Neuronal stem cell (in vitro differentiated cells): ENCODE measurements around the gene WWOX.

ENCODE experiments used
- DNase-seq: peaks from one replicate; pipeline ENCODE4 v3.0.0-alpha.2; 2013; ENCODE audit warnings: low spot score
- H2AFZ ChIP-seq: one replicate; pipeline ENCODE4 v1.6.1; 2013; ENCODE audit warnings: mild to moderate bottlenecking, low read length, inconsistent platforms
- H2AK5ac ChIP-seq: 2 replicates; pipeline ENCODE4 v1.6.1; 2013; ENCODE audit warnings: low read depth, mild to moderate bottlenecking, inconsistent platforms, low read length, moderate library complexity, mixed read lengths
- H2BK120ac ChIP-seq: 2 replicates; pipeline ENCODE4 v1.6.1; 2013; ENCODE audit warnings: low read depth, mild to moderate bottlenecking, inconsistent platforms, low read length, moderate library complexity, mixed read lengths
- H2BK12ac ChIP-seq: one replicate; pipeline ENCODE4 v1.6.1; 2013; ENCODE audit warnings: low read length, inconsistent platforms
- H2BK15ac ChIP-seq: 2 replicates; pipeline ENCODE4 v1.6.1; 2013; ENCODE audit warnings: mild to moderate bottlenecking, low read length, inconsistent platforms, mixed read lengths
- H2BK5ac ChIP-seq: one replicate; pipeline ENCODE4 v1.6.1; 2013; ENCODE audit warnings: inconsistent platforms, mild to moderate bottlenecking, low read length, moderate library complexity
- H3K14ac ChIP-seq: one replicate; pipeline ENCODE4 v1.6.1; 2013; ENCODE audit warnings: low read length, inconsistent platforms
- H3K18ac ChIP-seq: 2 replicates; pipeline ENCODE4 v1.6.1; 2013; ENCODE audit warnings: low read length, inconsistent platforms
- H3K23ac ChIP-seq: 2 replicates; pipeline ENCODE4 v1.6.1; 2013; ENCODE audit warnings: low read depth, mild to moderate bottlenecking, mixed read lengths, low read length, inconsistent platforms; ENCODE audit not compliant: poor library complexity
- H3K27ac ChIP-seq: replicated peaks from 3 replicates; pipeline ENCODE4 v1.5.1; 2013; ENCODE audit warnings: low read length, inconsistent platforms
- H3K27me3 ChIP-seq, 3 experiments: 2 replicates each; pipeline ENCODE4 v1.6.1; 2013; ENCODE audit warnings: low read length in 3 of 3, mild to moderate bottlenecking in 2 of 3, inconsistent platforms in 1 of 3, low read depth in 1 of 3, mixed read lengths in 1 of 3, moderate library complexity in 1 of 3; ENCODE audit not compliant: control insufficient read depth in 3 of 3, insufficient read depth in 3 of 3
- H3K36me3 ChIP-seq, 2 donors: replicated peaks in 1 of 2; 2 replicates each; pipeline ENCODE4 v1.6.1; 2013; ENCODE audit warnings: low read length in 2 of 2; ENCODE audit not compliant: control insufficient read depth in 2 of 2, insufficient read depth in 2 of 2
- H3K4ac ChIP-seq: 2 replicates; pipeline ENCODE4 v1.6.1; 2013; ENCODE audit warnings: inconsistent platforms, mild to moderate bottlenecking, low read length, moderate library complexity
- H3K4me1 ChIP-seq, 2 donors: 1 replicate in 1 of 2; 2 replicates in 1 of 2; pipeline ENCODE4 v1.6.1; 2013; ENCODE audit warnings: low read length in 2 of 2, low read depth in 1 of 2; ENCODE audit not compliant: control insufficient read depth in 2 of 2, insufficient read depth in 1 of 2
- H3K4me2 ChIP-seq: one replicate; pipeline ENCODE4 v1.6.1; 2013; ENCODE audit warnings: mild to moderate bottlenecking, low read length, inconsistent platforms; ENCODE audit not compliant: insufficient read depth, poor library complexity, severe bottlenecking
- H3K4me3 ChIP-seq, 2 donors: 2 replicates each; pipeline ENCODE4 v1.5.1; 2013; ENCODE audit warnings: low read length in 2 of 2, mild to moderate bottlenecking in 2 of 2, inconsistent platforms in 1 of 2, moderate library complexity in 1 of 2
- H3K79me1 ChIP-seq: one replicate; pipeline ENCODE4 v1.6.1; 2013; ENCODE audit warnings: low read depth, mild to moderate bottlenecking, inconsistent platforms, low read length, moderate library complexity
- H3K9ac ChIP-seq: one replicate; pipeline ENCODE4 v1.6.1; 2013; ENCODE audit warnings: mild to moderate bottlenecking, low read depth, low read length, inconsistent platforms; ENCODE audit not compliant: poor library complexity
- H3K9me3 ChIP-seq, 2 donors: replicated peaks in 1 of 2; 2 replicates each; pipeline versions ENCODE3 to v1.6.1; 2013; ENCODE audit warnings: low read length in 2 of 2, mild to moderate bottlenecking in 2 of 2, inconsistent platforms in 1 of 2, low read depth in 1 of 2, mixed read lengths in 1 of 2, moderate library complexity in 1 of 2; ENCODE audit not compliant: control insufficient read depth in 2 of 2, insufficient read depth in 1 of 2
- H4K8ac ChIP-seq: one replicate; pipeline ENCODE4 v1.6.1; 2013; ENCODE audit warnings: low read depth, mild to moderate bottlenecking, inconsistent platforms, low read length, moderate library complexity
- H4K91ac ChIP-seq: one replicate; pipeline ENCODE4 v1.6.1; 2013; ENCODE audit warnings: low read length, low read depth, mild to moderate bottlenecking, inconsistent platforms; ENCODE audit not compliant: poor library complexity
- WGBS, 2 donors: extraction: QIAGEN DNeasy Blood & Tissue Kit; methylation state at CpG; one replicate each; pipeline ENCODE4 v1.1.7; 2013; ENCODE audit warnings: missing lambda C conversion rate in 2 of 2, mixed read lengths in 1 of 2; ENCODE audit not compliant: insufficient read length in 2 of 2, insufficient replicate concordance in 1 of 2; ENCODE audit errors: extremely low coverage in 2 of 2; 5-methylcytosine and 5-hydroxymethylcytosine counted together

Gene WWOX

GRCh38 chr16:79136955-79137354 lies 1037.5 kb downstream of the WWOX start:
- Histone ChIP-seq H3K23ac (no peak overlapping the region), H3K79me1 (no peaks in the 10 kb centered on the region)
- DNase-seq = no peak

DNA sequence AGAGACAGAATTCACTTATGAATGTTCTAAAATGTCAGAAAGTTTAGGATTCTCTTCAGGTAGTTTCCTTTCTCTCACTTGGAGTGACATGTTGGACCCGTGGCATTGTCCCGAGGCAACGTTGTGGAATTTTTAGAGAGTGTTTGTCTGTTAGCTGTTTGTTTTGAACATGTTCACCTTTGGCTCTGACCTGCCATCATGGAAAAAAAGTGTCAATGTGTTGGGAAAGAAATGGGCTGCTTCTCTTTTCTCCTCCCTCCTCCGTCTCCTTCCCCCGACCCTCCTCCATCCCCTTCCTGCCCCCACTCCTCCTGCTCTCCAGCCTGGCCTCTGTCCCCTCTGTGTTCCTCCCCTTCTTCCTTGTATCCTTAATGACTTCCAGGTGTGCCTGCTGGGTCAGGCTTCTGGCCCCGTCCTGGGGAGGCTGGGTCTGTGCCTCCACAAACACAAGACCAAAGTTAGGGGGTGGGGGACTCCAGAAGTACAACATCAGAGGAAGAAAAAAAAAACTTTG lies 1038.0 kb downstream of the WWOX start:
- Histone ChIP-seq H3K4me3 (no peak overlapping the region), H2BK15ac (no peak overlapping the region), H3K23ac (peak overlapping the region; percentile 39), H3K9ac (no peak overlapping the region), H4K8ac (no peak overlapping the region), H4K91ac (no peak overlapping the region), H2AFZ (peak overlapping the region; percentile 32), H2BK120ac (no peak overlapping the region), H3K18ac (no peak overlapping the region), H3K4ac (no peak overlapping the region), H2AK5ac (no peak overlapping the region), H3K27me3 (no peaks in the 10 kb centered on the region), H2BK12ac (no peak overlapping the region), H3K9me3 (no peaks in the 10 kb centered on the region), H3K36me3 (no peaks in the 10 kb centered on the region), H2BK5ac (no peak overlapping the region), H3K4me1 (peaks cover 5% of the 10 kb centered on the region in 2 donors), H3K14ac (no peak overlapping the region), H3K79me1 (no peaks in the 10 kb centered on the region), H3K4me2 (no peak overlapping the region), H3K27ac (no peak overlapping the region)
- no peak for DNase-seq
- WGBS, 2 donors = no CpG with 5 or more reads among the region's 6 CpGs

More at GRCh38 chr16:79136955-79137354, 1037.5 kb downstream of the WWOX start:
- Histone ChIP-seq H3K27me3 (no peaks in the 10 kb centered on the region), H3K4me3 (no peak overlapping the region), H3K36me3 (no peaks in the 10 kb centered on the region), H3K14ac (no peak overlapping the region), H3K9ac (no peak overlapping the region), H3K4ac (no peak overlapping the region), H3K18ac (no peak overlapping the region), H2BK120ac (no peak overlapping the region), H2BK12ac (no peak overlapping the region), H3K27ac (no peak overlapping the region), H2BK5ac (no peak overlapping the region), H2AFZ (peak overlapping the region; percentile 32), H3K4me1 (peaks cover 5% of the 10 kb centered on the region in 2 donors), H2BK15ac (no peak overlapping the region), H2AK5ac (no peak overlapping the region), H3K9me3 (no peaks in the 10 kb centered on the region), H4K8ac (no peak overlapping the region), H4K91ac (no peak overlapping the region), H3K4me2 (no peak overlapping the region)
- no CpG with 5 or more reads among the region's 7 CpGs for WGBS, 2 donors

DNA sequence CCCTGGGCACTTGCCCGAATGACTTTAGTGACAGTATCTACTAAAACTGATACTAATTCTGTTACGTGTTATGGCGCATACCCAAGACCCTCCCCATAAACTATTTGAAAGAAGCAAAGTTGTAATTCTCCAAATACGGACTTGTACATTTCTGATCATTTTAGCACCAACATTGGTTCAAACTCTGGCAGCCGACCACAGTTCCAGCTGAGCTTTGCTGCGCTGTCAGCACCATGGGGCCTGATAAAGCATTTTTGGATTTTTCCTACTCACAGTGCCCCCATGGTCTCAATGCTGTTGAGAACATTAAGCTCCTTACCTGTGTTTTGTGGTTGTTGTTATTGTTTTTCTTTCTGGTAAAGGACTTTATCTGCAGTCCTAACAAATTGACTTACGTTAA lies 1040.3 kb downstream of the WWOX start:
- no peak overlapping the region for H2AK5ac ChIP-seq
- no peak overlapping the region for H3K4me3 ChIP-seq
- no peak overlapping the region for H2BK5ac ChIP-seq
- H3K36me3 ChIP-seq = no peaks in the 10 kb centered on the region
- H4K8ac ChIP-seq = no peak overlapping the region
- H2BK15ac ChIP-seq = no peak overlapping the region
- no peak overlapping the region for H3K18ac ChIP-seq
- H3K27ac ChIP-seq = no peak overlapping the region
- H3K27me3 ChIP-seq = no peaks in the 10 kb centered on the region
- peaks cover 5% of the 10 kb centered on the region in 2 donors for H3K4me1 ChIP-seq
- no peak overlapping the region for H3K9ac ChIP-seq
- no peak overlapping the region for H2AFZ ChIP-seq
- no CpG with 5 or more reads among the region's 7 CpGs for WGBS, 2 donors
- DNase-seq = no peak
- no peaks in the 10 kb centered on the region for H3K9me3 ChIP-seq
- no peaks in the 10 kb centered on the region for H3K79me1 ChIP-seq
- no peak overlapping the region for H2BK12ac ChIP-seq
- no peak overlapping the region for H3K4ac ChIP-seq
- no peak overlapping the region for H4K91ac ChIP-seq
- no peak overlapping the region for H2BK120ac ChIP-seq
- H3K14ac ChIP-seq = no peak overlapping the region
- no peak overlapping the region for H3K4me2 ChIP-seq
- no peak overlapping the region for H3K23ac ChIP-seq

DNA sequence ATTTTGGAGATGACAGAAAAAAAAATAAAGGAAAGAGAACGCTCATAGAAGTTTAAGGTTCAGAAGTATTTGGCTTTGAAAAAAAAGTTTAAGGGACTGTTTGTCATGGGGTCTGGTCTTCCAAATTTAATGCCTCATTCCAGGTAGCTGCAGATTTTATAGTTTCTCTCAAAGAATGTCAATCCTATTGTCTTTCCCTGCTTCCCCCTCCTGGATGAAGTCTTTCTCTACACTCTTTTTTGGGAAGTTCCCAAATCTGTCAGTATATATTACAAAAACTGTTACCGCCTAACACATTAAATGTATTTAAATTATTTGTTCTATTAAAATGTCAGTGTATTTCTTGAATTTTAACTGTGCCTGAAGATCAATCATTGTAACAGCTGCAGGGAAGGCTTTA lies 1043.6 kb downstream of the WWOX start:
- DNase-seq = no peak
- Histone ChIP-seq H2AK5ac (no peak overlapping the region), H2BK15ac (no peak overlapping the region), H4K91ac (no peak overlapping the region), H3K18ac (no peak overlapping the region), H3K4me1 (peaks cover 0 to 1% of the 10 kb centered on the region in 2 donors), H3K9ac (no peak overlapping the region), H4K8ac (no peak overlapping the region), H3K9me3 (no peaks in the 10 kb centered on the region), H3K27me3 (no peaks in the 10 kb centered on the region), H2BK5ac (no peak overlapping the region), H3K4me3 (no peak overlapping the region), H2AFZ (no peak overlapping the region), H3K36me3 (no peaks in the 10 kb centered on the region), H3K4me2 (no peak overlapping the region), H3K27ac (no peak overlapping the region), H3K4ac (no peak overlapping the region), H3K23ac (no peak overlapping the region), H3K79me1 (no peaks in the 10 kb centered on the region), H2BK12ac (no peak overlapping the region), H3K14ac (no peak overlapping the region), H2BK120ac (no peak overlapping the region)
- no CpG with 5 or more reads among the region's 2 CpGs for WGBS, 2 donors
